ENCODE measurements around the gene CLIC2. TPM values are rescaled to one million over a fixed set of nuclear protein-coding genes. Genes with fewer than 3 reads are reported as not detected.
"Not testable (repeated sequence)": the region's sequence is repeated elsewhere in the genome, so short reads cannot be mapped to it uniquely, and the experiment has no call there.

CLIC2 gene
- total RNA-seq, 1 experiment from 2014 or later: 0.07 TPM

DNA sequence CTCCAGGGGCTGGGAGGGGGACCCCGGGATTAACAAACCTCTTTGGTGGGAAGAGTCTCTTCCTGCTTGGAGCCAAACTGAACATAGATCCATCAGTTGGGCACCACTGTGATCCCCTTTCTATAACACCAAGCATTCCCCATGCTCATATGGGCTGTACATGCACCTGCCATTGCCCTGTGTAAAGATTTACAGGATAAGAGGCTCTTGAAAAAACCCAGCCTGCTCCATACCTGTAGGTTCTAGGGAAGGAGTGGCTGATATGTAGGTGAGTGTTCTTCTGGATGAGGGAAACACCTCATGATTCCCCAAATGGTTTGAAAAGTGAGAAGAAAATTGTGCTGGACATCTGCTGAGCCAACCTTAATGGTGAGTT is 911 bp upstream of the CLIC2 start:
- H3K27ac ChIP-seq (ENCODE audit: low read length); H3K4me1 ChIP-seq (ENCODE audit: low read length); H2AFZ ChIP-seq (ENCODE audit: low read length); DNase-seq; H3K9me3 ChIP-seq (ENCODE audit: low read length); H3K79me2 ChIP-seq (ENCODE audit: low read length); H3K27me3 ChIP-seq (ENCODE audit: low read length); H3K36me3 ChIP-seq (ENCODE audit: insufficient read depth, low read length); H3K4me3 ChIP-seq (ENCODE audit: low read length); H3K4me2 ChIP-seq (ENCODE audit: low read depth, low read length, poor library complexity, severe bottlenecking); H4K20me1 ChIP-seq (ENCODE audit: insufficient read depth, low read depth, low read length); H3K9me2 ChIP-seq (replicated peaks; ENCODE audit: insufficient read depth, low read length); H3K9ac ChIP-seq (ENCODE audit: low read length): not testable (repeated sequence)

DNA sequence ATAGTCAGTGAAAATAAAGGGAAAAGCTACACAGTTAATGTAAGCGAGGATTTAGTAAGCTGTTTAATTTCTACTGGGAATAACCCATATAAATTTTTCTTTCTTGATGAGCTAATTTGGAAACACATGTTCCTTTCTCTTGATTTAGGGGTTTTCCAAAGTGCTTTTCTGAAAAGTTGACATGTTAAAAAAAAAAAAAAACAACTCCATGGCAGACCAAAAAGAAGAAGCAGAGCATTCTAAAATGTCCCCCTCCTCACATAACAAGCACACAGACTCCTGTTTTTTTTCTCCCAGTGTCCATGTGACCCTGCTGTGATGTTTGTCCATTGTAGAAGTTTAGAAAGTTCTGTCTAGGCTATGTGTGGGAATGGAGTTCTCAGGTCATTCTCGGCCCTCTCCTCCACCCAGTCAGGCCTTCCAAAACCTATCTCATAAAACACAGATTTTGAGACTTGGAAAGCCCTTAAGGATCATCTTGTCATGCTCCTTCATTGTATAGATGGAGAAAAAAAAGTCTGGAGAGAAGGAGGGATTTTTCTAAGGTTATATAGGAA is 792 bp downstream of the CLIC2 start:
- Histone ChIP-seq H3K27me3 (ENCODE audit: low read length) (no peaks in the 10 kb centered on the region), H3K4me2 (ENCODE audit: low read depth, low read length, poor library complexity, severe bottlenecking) (no peak overlapping the region), H4K20me1 (ENCODE audit: insufficient read depth, low read depth, low read length) (no peaks in the 10 kb centered on the region), H3K4me1 (ENCODE audit: low read length) (no peaks in the 10 kb centered on the region), H3K4me3 (ENCODE audit: low read length) (no peak overlapping the region), H3K9me3 (ENCODE audit: low read length) (no peaks in the 10 kb centered on the region), H3K27ac (ENCODE audit: low read length) (no peak overlapping the region), H3K9me2 (replicated peaks; ENCODE audit: insufficient read depth, low read length) (no peaks in the 10 kb centered on the region), H2AFZ (ENCODE audit: low read length) (no peak overlapping the region), H3K36me3 (ENCODE audit: insufficient read depth, low read length) (no peaks in the 10 kb centered on the region), H3K9ac (ENCODE audit: low read length) (no peak overlapping the region), H3K79me2 (ENCODE audit: low read length) (no peaks in the 10 kb centered on the region)
- no peak for DNase-seq

DNA sequence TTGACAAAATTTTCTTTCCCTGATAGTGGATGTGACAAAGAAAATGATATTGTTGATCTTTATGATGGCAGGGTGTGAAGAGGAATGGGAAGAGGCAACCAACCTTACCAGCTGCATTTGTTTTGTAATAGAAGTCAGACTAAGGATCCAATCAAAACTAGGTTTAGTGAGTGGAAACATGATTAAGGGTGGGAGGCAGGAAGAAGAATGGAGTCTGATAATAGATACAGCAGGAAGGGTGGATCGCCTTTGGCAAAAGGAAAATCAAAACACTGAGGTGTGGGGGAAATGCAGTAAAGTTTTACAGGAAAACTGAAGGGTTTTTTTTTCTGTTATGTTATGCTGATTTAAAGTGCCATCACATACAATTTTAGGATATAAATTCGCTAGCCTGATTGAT is 3.4 kb downstream of the CLIC2 start:
- H3K9me2 ChIP-seq (replicated peaks; ENCODE audit: insufficient read depth, low read length): no peaks in the 10 kb centered on the region
- H3K79me2 ChIP-seq (ENCODE audit: low read length): no peaks in the 10 kb centered on the region
- no peak overlapping the region for H3K9ac ChIP-seq (ENCODE audit: low read length)
- DNase-seq: no peak
- H3K4me1 ChIP-seq (ENCODE audit: low read length): no peaks in the 10 kb centered on the region
- H3K4me3 ChIP-seq (ENCODE audit: low read length): no peak overlapping the region
- no peaks in the 10 kb centered on the region for H4K20me1 ChIP-seq (ENCODE audit: insufficient read depth, low read depth, low read length)
- H3K9me3 ChIP-seq (ENCODE audit: low read length): no peaks in the 10 kb centered on the region; the same call in 1 of the 2 replicates
- H3K36me3 ChIP-seq (ENCODE audit: insufficient read depth, low read length): no peaks in the 10 kb centered on the region
- no peaks in the 10 kb centered on the region for H3K27me3 ChIP-seq (ENCODE audit: low read length)
- H2AFZ ChIP-seq (ENCODE audit: low read length): no peak overlapping the region
- no peak overlapping the region for H3K4me2 ChIP-seq (ENCODE audit: low read depth, low read length, poor library complexity, severe bottlenecking)
- no peak overlapping the region for H3K27ac ChIP-seq (ENCODE audit: low read length)

DNA sequence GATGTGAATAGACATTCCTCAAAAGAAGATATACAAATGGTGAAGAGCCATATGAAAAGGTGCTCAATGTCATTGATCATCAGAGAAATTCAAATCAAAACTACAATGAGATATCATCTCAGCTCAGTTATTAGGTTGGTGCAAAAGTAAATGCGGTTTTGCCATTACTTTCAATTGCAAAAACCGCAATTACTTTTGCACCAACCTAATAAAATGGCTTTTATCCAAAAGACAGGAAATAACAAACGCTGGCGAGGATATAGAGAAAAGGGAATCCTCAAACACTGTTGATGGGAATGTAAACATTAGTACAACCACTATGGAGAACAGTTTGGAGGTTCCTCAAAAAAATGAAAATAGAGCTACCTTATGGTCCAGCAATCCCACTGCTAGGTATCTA is 5.1 kb downstream of the CLIC2 start:
- H3K4me3 ChIP-seq (ENCODE audit: low read length): no peak overlapping the region
- no peaks in the 10 kb centered on the region; the same call in 1 of the 2 replicates for H3K9me3 ChIP-seq (ENCODE audit: low read length)
- no peak overlapping the region for H3K4me2 ChIP-seq (ENCODE audit: low read depth, low read length, poor library complexity, severe bottlenecking)
- no peaks in the 10 kb centered on the region for H3K27me3 ChIP-seq (ENCODE audit: low read length)
- no peak overlapping the region for H3K27ac ChIP-seq (ENCODE audit: low read length)
- DNase-seq: no peak
- H3K9ac ChIP-seq (ENCODE audit: low read length): no peak overlapping the region
- H3K79me2 ChIP-seq (ENCODE audit: low read length): no peaks in the 10 kb centered on the region
- no peaks in the 10 kb centered on the region for H4K20me1 ChIP-seq (ENCODE audit: insufficient read depth, low read depth, low read length)
- H3K4me1 ChIP-seq (ENCODE audit: low read length): no peaks in the 10 kb centered on the region
- no peaks in the 10 kb centered on the region for H3K36me3 ChIP-seq (ENCODE audit: insufficient read depth, low read length)
- H2AFZ ChIP-seq (ENCODE audit: low read length): no peak overlapping the region
- no peaks in the 10 kb centered on the region for H3K9me2 ChIP-seq (replicated peaks; ENCODE audit: insufficient read depth, low read length)

DNA sequence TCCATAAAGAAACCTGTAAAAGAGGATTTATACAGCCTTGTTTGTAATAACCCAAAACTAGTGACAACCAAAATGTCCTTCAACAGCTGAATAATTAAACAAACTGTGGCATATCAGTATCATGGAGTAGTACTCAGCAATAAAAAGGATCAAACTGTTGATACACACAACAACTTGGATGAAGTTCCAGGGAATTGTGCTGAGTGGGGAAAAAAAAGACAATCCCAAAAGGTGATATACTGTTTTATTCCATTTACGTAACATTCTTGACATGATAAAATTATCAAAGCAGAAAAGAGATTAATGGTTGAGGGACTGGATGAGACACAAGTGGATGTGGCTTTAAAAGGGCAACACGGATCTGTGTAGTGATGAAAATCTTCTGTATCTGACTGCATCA is 7.8 kb downstream of the CLIC2 start:
- Histone ChIP-seq H3K36me3 (ENCODE audit: insufficient read depth, low read length) (no peaks in the 10 kb centered on the region), H2AFZ (ENCODE audit: low read length) (no peak overlapping the region), H3K9me2 (replicated peaks; ENCODE audit: insufficient read depth, low read length) (no peaks in the 10 kb centered on the region), H3K9me3 (ENCODE audit: low read length) (no peaks in the 10 kb centered on the region; the same call in 1 of the 2 replicates), H3K4me2 (ENCODE audit: low read depth, low read length, poor library complexity, severe bottlenecking) (no peak overlapping the region), H4K20me1 (ENCODE audit: insufficient read depth, low read depth, low read length) (no peaks in the 10 kb centered on the region), H3K4me3 (ENCODE audit: low read length) (no peak overlapping the region), H3K9ac (ENCODE audit: low read length) (no peak overlapping the region), H3K79me2 (ENCODE audit: low read length) (no peaks in the 10 kb centered on the region), H3K4me1 (ENCODE audit: low read length) (no peaks in the 10 kb centered on the region), H3K27ac (ENCODE audit: low read length) (no peak overlapping the region), H3K27me3 (ENCODE audit: low read length) (no peaks in the 10 kb centered on the region)
- DNase-seq: no peak

DNA sequence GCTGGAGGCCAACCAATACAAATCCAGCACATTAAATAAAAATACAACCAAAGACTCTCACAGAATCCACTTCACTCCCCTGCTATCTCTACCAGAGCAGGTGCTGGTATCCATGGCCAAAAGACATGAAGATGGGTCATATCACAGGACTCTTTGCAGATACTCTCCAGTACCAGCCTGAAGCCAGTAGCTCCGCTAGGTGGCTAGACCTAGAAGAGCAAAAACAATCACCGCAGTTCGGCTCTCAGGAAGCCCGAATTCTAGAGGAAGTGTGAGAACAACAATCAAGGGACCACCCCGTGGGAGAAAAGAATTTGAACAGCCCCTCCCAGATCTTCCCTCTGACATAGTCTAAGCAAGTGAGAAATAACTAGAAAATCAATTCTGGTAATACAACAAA is 20.2 kb downstream of the CLIC2 start:
- no peaks in the 10 kb centered on the region for H3K27me3 ChIP-seq (ENCODE audit: low read length)
- H3K9me2 ChIP-seq (replicated peaks; ENCODE audit: insufficient read depth, low read length): no peaks in the 10 kb centered on the region
- no peaks in the 10 kb centered on the region for H3K36me3 ChIP-seq (ENCODE audit: insufficient read depth, low read length)
- H4K20me1 ChIP-seq (ENCODE audit: insufficient read depth, low read depth, low read length): no peaks in the 10 kb centered on the region
- no peaks in the 10 kb centered on the region for H3K4me1 ChIP-seq (ENCODE audit: low read length)
- no peak overlapping the region for H3K9ac ChIP-seq (ENCODE audit: low read length)
- no peak for DNase-seq
- no peak overlapping the region for H2AFZ ChIP-seq (ENCODE audit: low read length)
- no peaks in the 10 kb centered on the region for H3K9me3 ChIP-seq (ENCODE audit: low read length)
- H3K4me3 ChIP-seq (ENCODE audit: low read length): no peak overlapping the region
- no peak overlapping the region for H3K4me2 ChIP-seq (ENCODE audit: low read depth, low read length, poor library complexity, severe bottlenecking)
- no peak overlapping the region for H3K27ac ChIP-seq (ENCODE audit: low read length)
- no peaks in the 10 kb centered on the region for H3K79me2 ChIP-seq (ENCODE audit: low read length)

DNA sequence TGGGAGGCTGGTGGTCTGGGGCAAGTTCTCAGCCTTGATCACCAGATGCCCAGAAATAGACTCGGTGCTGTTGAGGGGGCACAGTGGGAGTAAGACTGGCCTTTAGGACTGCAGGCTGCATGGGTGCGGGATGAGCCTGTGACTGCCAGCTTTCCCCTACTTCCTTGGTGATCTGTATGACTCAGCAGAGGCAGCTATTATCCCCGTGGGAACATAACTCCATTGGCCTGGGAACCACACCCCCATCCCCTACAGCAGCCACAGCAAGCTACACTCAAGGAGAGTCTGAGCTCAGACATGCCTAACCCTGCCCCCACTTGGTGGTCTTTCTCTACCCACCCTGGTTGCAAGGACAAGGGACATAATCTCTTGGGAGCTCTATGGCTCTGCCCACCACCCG is 20.6 kb downstream of the CLIC2 start:
- Histone ChIP-seq H2AFZ (ENCODE audit: low read length) (no peak overlapping the region), H3K27me3 (ENCODE audit: low read length) (no peaks in the 10 kb centered on the region), H3K79me2 (ENCODE audit: low read length) (no peaks in the 10 kb centered on the region), H3K4me2 (ENCODE audit: low read depth, low read length, poor library complexity, severe bottlenecking) (no peak overlapping the region), H3K4me3 (ENCODE audit: low read length) (no peak overlapping the region), H3K9me2 (replicated peaks; ENCODE audit: insufficient read depth, low read length) (no peaks in the 10 kb centered on the region), H3K27ac (ENCODE audit: low read length) (no peak overlapping the region), H4K20me1 (ENCODE audit: insufficient read depth, low read depth, low read length) (no peaks in the 10 kb centered on the region), H3K9ac (ENCODE audit: low read length) (no peak overlapping the region), H3K36me3 (ENCODE audit: insufficient read depth, low read length) (no peaks in the 10 kb centered on the region), H3K4me1 (ENCODE audit: low read length) (no peaks in the 10 kb centered on the region), H3K9me3 (ENCODE audit: low read length) (no peaks in the 10 kb centered on the region)
- DNase-seq: no peak

DNA sequence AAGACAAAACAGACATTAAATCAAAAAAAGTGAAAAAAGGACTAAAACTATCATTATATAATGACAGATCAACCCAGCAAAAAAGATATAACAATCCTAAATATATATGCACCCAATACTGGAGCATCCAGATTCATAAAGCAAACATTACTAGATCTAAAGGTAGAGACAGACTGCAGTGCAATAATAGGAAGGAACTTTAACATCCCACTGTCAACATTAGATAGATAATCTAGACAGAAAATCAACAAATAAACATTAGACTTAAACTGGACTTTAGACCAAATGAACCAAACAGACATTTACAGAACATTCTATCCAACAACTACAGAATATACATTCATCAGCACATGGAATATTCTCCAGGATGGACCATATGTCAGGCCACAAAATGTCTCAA is 40.6 kb downstream of the CLIC2 start:
- DNase-seq: no peak
- H2AFZ ChIP-seq (ENCODE audit: low read length): no peak overlapping the region
- no peak overlapping the region for H3K4me2 ChIP-seq (ENCODE audit: low read depth, low read length, poor library complexity, severe bottlenecking)
- no peaks in the 10 kb centered on the region for H3K36me3 ChIP-seq (ENCODE audit: insufficient read depth, low read length)
- H3K27me3 ChIP-seq (ENCODE audit: low read length): no peaks in the 10 kb centered on the region
- no peaks in the 10 kb centered on the region for H3K9me2 ChIP-seq (replicated peaks; ENCODE audit: insufficient read depth, low read length)
- no peaks in the 10 kb centered on the region for H4K20me1 ChIP-seq (ENCODE audit: insufficient read depth, low read depth, low read length)
- no peaks in the 10 kb centered on the region for H3K9me3 ChIP-seq (ENCODE audit: low read length)
- no peak overlapping the region for H3K9ac ChIP-seq (ENCODE audit: low read length)
- no peaks in the 10 kb centered on the region for H3K79me2 ChIP-seq (ENCODE audit: low read length)
- no peaks in the 10 kb centered on the region for H3K4me1 ChIP-seq (ENCODE audit: low read length)
- no peak overlapping the region for H3K27ac ChIP-seq (ENCODE audit: low read length)
- no peak overlapping the region for H3K4me3 ChIP-seq (ENCODE audit: low read length)

DNA sequence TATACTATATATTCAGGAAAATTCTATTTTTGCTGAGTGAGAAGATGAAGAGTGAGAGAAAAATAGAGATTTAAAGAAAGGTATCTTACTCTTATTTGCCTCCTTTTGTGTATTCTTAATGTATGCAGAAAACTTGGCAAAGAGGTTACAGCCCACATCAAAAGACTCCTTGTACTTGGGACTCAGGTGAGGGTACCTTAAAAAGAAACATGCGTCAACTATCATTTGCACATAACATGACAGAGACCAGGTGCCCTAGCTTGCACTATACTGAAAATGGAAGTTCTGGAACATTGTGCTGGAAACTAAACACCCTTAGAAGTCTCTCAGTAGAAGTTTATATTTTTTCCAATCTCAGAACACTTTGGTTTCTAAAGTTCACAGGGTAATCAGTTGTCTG is 54.5 kb downstream of the CLIC2 start:
- Histone ChIP-seq H3K4me3 (ENCODE audit: low read length) (no peak overlapping the region), H3K36me3 (ENCODE audit: insufficient read depth, low read length) (no peaks in the 10 kb centered on the region), H3K9ac (ENCODE audit: low read length) (no peak overlapping the region), H3K9me2 (replicated peaks; ENCODE audit: insufficient read depth, low read length) (no peaks in the 10 kb centered on the region), H3K4me1 (ENCODE audit: low read length) (no peaks in the 10 kb centered on the region), H3K27me3 (ENCODE audit: low read length) (no peaks in the 10 kb centered on the region), H3K79me2 (ENCODE audit: low read length) (no peaks in the 10 kb centered on the region), H4K20me1 (ENCODE audit: insufficient read depth, low read depth, low read length) (no peaks in the 10 kb centered on the region), H3K4me2 (ENCODE audit: low read depth, low read length, poor library complexity, severe bottlenecking) (no peak overlapping the region), H2AFZ (ENCODE audit: low read length) (no peak overlapping the region), H3K9me3 (ENCODE audit: low read length) (no peaks in the 10 kb centered on the region), H3K27ac (ENCODE audit: low read length) (no peak overlapping the region)
- DNase-seq: no peak

Data from Karpas-422 (cell line).